GM23338 (cell line): Measurements from ENCODE around the gene PLEKHN1. TPM values are rescaled to one million over a fixed set of nuclear protein-coding genes. Genes with fewer than 3 reads are reported as not detected.

Experiments used
- ATAC-seq: fragments of 200-7000 bp; cut with Tn5 transposase; 3 replicates; pipeline ENCODE4 v1.9.1; 2020
- DNase-seq: peaks from one replicate; pipeline ENCODE4 v3.0.0-alpha.2; 2015; ENCODE audit warnings: low spot score
- H2AFZ ChIP-seq: fragments of 200-600 bp; sonication (generic); 2 replicates; pipeline ENCODE4 v1.8.0; 2016; ENCODE audit warnings: antibody characterized with exemption, mild to moderate bottlenecking, moderate library complexity
- H3F3A ChIP-seq: fragments of 200-600 bp; sonication (generic); replicated peaks from 2 replicates; pipeline ENCODE4 v1.8.0; 2017; ENCODE audit warnings: antibody characterized with exemption, mixed run types, low read depth
- H3K27ac ChIP-seq: fragments of 200-600 bp; sonication (generic); 2 replicates; pipeline ENCODE4 v1.6.1; 2016; ENCODE audit warnings: low read depth
- H3K27me3 ChIP-seq: fragments of 200-600 bp; sonication (generic); 2 replicates; pipeline ENCODE4 v1.8.0; 2016; ENCODE audit warnings: mild to moderate bottlenecking, mixed run types, moderate library complexity; ENCODE audit not compliant: insufficient read depth
- H3K36me3 ChIP-seq: fragments of 200-600 bp; sonication (generic); 2 replicates; pipeline ENCODE4 v1.8.0; 2016; ENCODE audit warnings: mild to moderate bottlenecking; ENCODE audit not compliant: insufficient read depth
- H3K4me1 ChIP-seq: fragments of 200-600 bp; sonication (generic); 2 replicates; pipeline ENCODE4 v1.8.0; 2016; ENCODE audit warnings: mild to moderate bottlenecking, moderate library complexity; ENCODE audit not compliant: insufficient read depth
- H3K4me2 ChIP-seq: fragments of 200-600 bp; sonication (generic); 2 replicates; pipeline ENCODE4 v1.7.1; 2017; ENCODE audit warnings: mixed run types
- H3K4me3 ChIP-seq: fragments of 200-600 bp; sonication (generic); 2 replicates; pipeline ENCODE4 v1.6.1; 2016; ENCODE audit warnings: mixed run types
- H3K79me2 ChIP-seq: fragments of 200-600 bp; sonication (generic); replicated peaks from 2 replicates; pipeline ENCODE4 v1.8.0; 2017; ENCODE audit warnings: mild to moderate bottlenecking; ENCODE audit not compliant: insufficient read depth
- H3K9me2 ChIP-seq: fragments of 200-600 bp; sonication (generic); 2 replicates; pipeline ENCODE4 v1.8.0; 2017; ENCODE audit not compliant: insufficient read depth
- H4K20me1 ChIP-seq: fragments of 200-600 bp; sonication (generic); replicated peaks from 2 replicates; pipeline ENCODE4 v1.8.0; 2017; ENCODE audit warnings: mild to moderate bottlenecking; ENCODE audit not compliant: insufficient read depth
- H3K27ac Mint-ChIP-seq: 2 replicates; pipeline ENCODE4 v1.8.0; 2020; ENCODE audit warnings: inconsistent platforms, mild to moderate bottlenecking, moderate library complexity, mixed read lengths
- H3K27me3 Mint-ChIP-seq: 3 replicates; pipeline ENCODE4 v1.8.0; 2022; ENCODE audit warnings: low read depth, mild to moderate bottlenecking, moderate library complexity, mixed read lengths, inconsistent platforms; ENCODE audit not compliant: insufficient read depth, poor library complexity
- H3K36me3 Mint-ChIP-seq: 3 replicates; pipeline ENCODE4 v1.8.0; 2021; ENCODE audit warnings: low read depth, mild to moderate bottlenecking, inconsistent platforms, moderate library complexity, mixed read lengths
- H3K4me1 Mint-ChIP-seq: 3 replicates; pipeline ENCODE4 v1.8.0; 2020; ENCODE audit warnings: mild to moderate bottlenecking, inconsistent platforms, mixed read lengths
- H3K4me3 Mint-ChIP-seq: 3 replicates; pipeline ENCODE4 v1.8.0; 2021; ENCODE audit warnings: moderate library complexity, mild to moderate bottlenecking, inconsistent platforms, mixed read lengths
- H3K9me3 Mint-ChIP-seq: 3 replicates; pipeline ENCODE4 v1.8.0; 2020; ENCODE audit warnings: moderate library complexity, mild to moderate bottlenecking, inconsistent platforms, mixed read lengths
- CREB1 ChIP-seq: fragments of 250-450 bp; sonication (Bioruptor Pico); IDR thresholded peaks from 2 replicates; pipeline ENCODE4 v1.5.0; 2020; ENCODE audit warnings: low read depth, mild to moderate bottlenecking, moderate library complexity
- EZH2 ChIP-seq: fragments of 200-600 bp; sonication (generic); IDR thresholded peaks from one replicate; pipeline ENCODE4 v1.8.0; 2017; ENCODE audit warnings: antibody characterized with exemption, mild to moderate bottlenecking, low read depth; ENCODE audit not compliant: unreplicated experiment
- EZH2phosphoT487 ChIP-seq: fragments of 200-600 bp; sonication (generic); IDR thresholded peaks from one replicate; pipeline ENCODE4 v1.8.1; 2018; ENCODE audit warnings: antibody characterized with exemption; ENCODE audit not compliant: unreplicated experiment
- JUNB ChIP-seq: IDR thresholded peaks from one replicate; pipeline ENCODE4 v1.6.1; 2016; ENCODE audit warnings: antibody characterized with exemption; ENCODE audit not compliant: unreplicated experiment
- NANOG ChIP-seq: IDR thresholded peaks from 2 replicates; pipeline ENCODE4 v1.6.1; 2016; ENCODE audit warnings: antibody characterized with exemption, borderline replicate concordance
- POLR2AphosphoS5 ChIP-seq: IDR thresholded peaks from 2 replicates; pipeline ENCODE4 v1.6.1; 2016; ENCODE audit warnings: antibody characterized with exemption, low read depth
- REST ChIP-seq: IDR thresholded peaks from one replicate; pipeline ENCODE4 v1.6.1; 2018; ENCODE audit warnings: antibody characterized with exemption; ENCODE audit not compliant: unreplicated experiment
- STAT1 ChIP-seq: IDR thresholded peaks from one replicate; pipeline ENCODE4 v1.6.1; 2016; ENCODE audit warnings: antibody characterized with exemption; ENCODE audit not compliant: unreplicated experiment
- ZNF114 ChIP-seq: fragments of 250-450 bp; sonication (Bioruptor Pico); IDR thresholded peaks from 2 replicates; pipeline ENCODE4 v1.5.0; 2020; ENCODE audit warnings: mild to moderate bottlenecking, moderate library complexity
- ZNF331 ChIP-seq: fragments of 250-450 bp; sonication (Bioruptor Pico); IDR thresholded peaks from 2 replicates; pipeline ENCODE4 v1.5.0; 2020; ENCODE audit warnings: low read depth, mild to moderate bottlenecking, moderate library complexity
- ZNF462 ChIP-seq: fragments of 250-450 bp; sonication (Bioruptor Pico); IDR thresholded peaks from 2 replicates; pipeline ENCODE4 v1.5.0; 2020; ENCODE audit warnings: mild to moderate bottlenecking, moderate library complexity
- polyA plus RNA-seq: library from polyadenylated mRNA; unstranded; fragments of >200 nt; fragmentation: Nextera tagmentation; extraction: Ambion mirVana; gene quantifications from 2 replicates; pipeline ENCODE4 v1.2.1, GENCODE V29; 2016
- total RNA-seq: library from RNA; depleted of rRNA; stranded (reverse); fragments of >200 nt; shearing (Covaris generic); gene quantifications from 2 replicates; pipeline ENCODE4 v1.2.3, GENCODE V29; 2014
- TF ChIP-seq, protein P1 (sequence below): IDR thresholded peaks from 2 replicates; pipeline ENCODE4 v1.6.1; 2016; ENCODE audit warnings: antibody characterized with exemption
- TF ChIP-seq, protein P2 (sequence below), 2 experiments: fragments of 200-600 bp in 1 of 2; sonication (generic) in 1 of 2; conservative IDR thresholded peaks; 2 replicates each; pipeline versions ENCODE4 v1.5.1 to v1.6.1; 2016 to 2017; ENCODE audit warnings: antibody characterized with exemption in 2 of 2, low read depth in 2 of 2, mild to moderate bottlenecking in 2 of 2, moderate library complexity in 1 of 2

Gene PLEKHN1
- total and polyA plus RNA-seq, 2 experiments from 2014 or later: 1.4 to 3.3 TPM

- no peaks in the 10 kb centered on the region for H4K20me1 ChIP-seq
- H3K79me2 ChIP-seq: no peaks in the 10 kb centered on the region
- peak overlapping the region; percentile 71 for H3K4me3 ChIP-seq
- DNase-seq (peak; percentile 53), ATAC-seq (peak; percentile 0; the same call in 2 of the 3 replicates)
- H3K9me3 Mint-ChIP-seq: peaks cover 2% of the 10 kb centered on the region; the same call in 1 of the 3 replicates
- no peak overlapping the region for H3K27ac ChIP-seq
- H3K27me3 ChIP-seq: peaks cover 91% of the 10 kb centered on the region
- no peaks in the 10 kb centered on the region; the same call in 2 of the 3 replicates for H3K36me3 Mint-ChIP-seq
- TF ChIP-seq, protein P1, sequence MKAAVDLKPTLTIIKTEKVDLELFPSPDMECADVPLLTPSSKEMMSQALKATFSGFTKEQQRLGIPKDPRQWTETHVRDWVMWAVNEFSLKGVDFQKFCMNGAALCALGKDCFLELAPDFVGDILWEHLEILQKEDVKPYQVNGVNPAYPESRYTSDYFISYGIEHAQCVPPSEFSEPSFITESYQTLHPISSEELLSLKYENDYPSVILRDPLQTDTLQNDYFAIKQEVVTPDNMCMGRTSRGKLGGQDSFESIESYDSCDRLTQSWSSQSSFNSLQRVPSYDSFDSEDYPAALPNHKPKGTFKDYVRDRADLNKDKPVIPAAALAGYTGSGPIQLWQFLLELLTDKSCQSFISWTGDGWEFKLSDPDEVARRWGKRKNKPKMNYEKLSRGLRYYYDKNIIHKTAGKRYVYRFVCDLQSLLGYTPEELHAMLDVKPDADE: no peak
- TF ChIP-seq ZNF114 (CRISPR knock-in tag): no peak
- TF ChIP-seq, protein P2, sequence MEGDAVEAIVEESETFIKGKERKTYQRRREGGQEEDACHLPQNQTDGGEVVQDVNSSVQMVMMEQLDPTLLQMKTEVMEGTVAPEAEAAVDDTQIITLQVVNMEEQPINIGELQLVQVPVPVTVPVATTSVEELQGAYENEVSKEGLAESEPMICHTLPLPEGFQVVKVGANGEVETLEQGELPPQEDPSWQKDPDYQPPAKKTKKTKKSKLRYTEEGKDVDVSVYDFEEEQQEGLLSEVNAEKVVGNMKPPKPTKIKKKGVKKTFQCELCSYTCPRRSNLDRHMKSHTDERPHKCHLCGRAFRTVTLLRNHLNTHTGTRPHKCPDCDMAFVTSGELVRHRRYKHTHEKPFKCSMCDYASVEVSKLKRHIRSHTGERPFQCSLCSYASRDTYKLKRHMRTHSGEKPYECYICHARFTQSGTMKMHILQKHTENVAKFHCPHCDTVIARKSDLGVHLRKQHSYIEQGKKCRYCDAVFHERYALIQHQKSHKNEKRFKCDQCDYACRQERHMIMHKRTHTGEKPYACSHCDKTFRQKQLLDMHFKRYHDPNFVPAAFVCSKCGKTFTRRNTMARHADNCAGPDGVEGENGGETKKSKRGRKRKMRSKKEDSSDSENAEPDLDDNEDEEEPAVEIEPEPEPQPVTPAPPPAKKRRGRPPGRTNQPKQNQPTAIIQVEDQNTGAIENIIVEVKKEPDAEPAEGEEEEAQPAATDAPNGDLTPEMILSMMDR (conservative IDR thresholded peaks at IDR 0.05; ENCODE audit: low read depth in 2 of 2): no peak
- TF ChIP-seq EZH2phosphoT487: peak; percentile 30
- no peak for TF ChIP-seq ZNF462 (CRISPR knock-in tag)
- peak; percentile 73 for TF ChIP-seq CREB1 (CRISPR knock-in tag)
- no peak for TF ChIP-seq REST
- TF ChIP-seq NANOG: no peak
- no peak for TF ChIP-seq STAT1
- no peak for TF ChIP-seq POLR2AphosphoS5
- TF ChIP-seq EZH2: peak; percentile 70
- no peak for TF ChIP-seq JUNB
- TF ChIP-seq ZNF331 (CRISPR knock-in tag): no peak
- peak overlapping the region; percentile 82 for H3K4me2 ChIP-seq
- no peak overlapping the region for H2AFZ ChIP-seq
- peaks cover 8% of the 10 kb centered on the region for H3K4me1 ChIP-seq
- peaks cover 6% of the 10 kb centered on the region; the same call in 1 of the 2 replicates for H3F3A ChIP-seq
- no peak overlapping the region for H3K27ac Mint-ChIP-seq
- peaks cover 73% of the 10 kb centered on the region for H3K27me3 Mint-ChIP-seq
- peaks cover 5% of the 10 kb centered on the region for H3K4me1 Mint-ChIP-seq
- no peaks in the 10 kb centered on the region for H3K9me2 ChIP-seq
- H3K36me3 ChIP-seq: no peaks in the 10 kb centered on the region
- peak overlapping the region; percentile 52; the same call in 2 of the 3 replicates for H3K4me3 Mint-ChIP-seq
Measured at GRCh38 chr1:998995-999724, 32.9 kb downstream of the PLEKHN1 start.
